Right lobe of liver (tissue), 4 donors: ENCODE data around the gene RMRP.
A peak's percentile ranks its signal among the peaks of the same experiment; 100 is the strongest.

Experiments used
- CTCF ChIP-seq, 4 donors: fragments of 200-600 bp in 3 of 4; fragments of 450-650 bp in 1 of 4; IDR thresholded peaks; one replicate each; pipeline versions ENCODE4 v1.5.1 to v1.8.0; 2016 to 2022; ENCODE audit warnings: antibody characterized with exemption in 4 of 4, mild to moderate bottlenecking in 2 of 4
- POLR2A ChIP-seq: fragments of 450-650 bp; IDR thresholded peaks from one replicate; pipeline ENCODE4 v1.6.1; 2017; ENCODE audit warnings: antibody characterized with exemption, mild to moderate bottlenecking
- donor health status: DM: no; HTN: no; CAD: no.
- donor health status: DM: no; HTN: no; CAD: no.
- donor health status: DM: no; HTN: yes; CAD: no.

- TF ChIP-seq CTCF (IDR thresholded peaks at IDR 0.05) (peak; percentile 51 to 64 (median 57)), POLR2A (peak; percentile 96)
These were observed 533 bp upstream of the RMRP start, which contains the start of gene CCDC107 for GRCh38 chr9:35658137-35658967.
